Bone marrow (tissue), 2 donors: Measurements from ENCODE around the gene ANKS1B.

Source experiments
- DNase-seq, 2 donors: peaks; one replicate each; lab custom pipeline; 2025; lab: John Stamatoyannopoulos, UW

The ANKS1B gene

GRCh38 chr12:99176871-99177270, 807.9 kb downstream of the ANKS1B start:
- no peak for DNase-seq

- DNase-seq = no peak
These were observed 814.3 kb downstream of the ANKS1B start for GRCh38 chr12:99170461-99170860.

- DNase-seq = no peak
These were observed 814.7 kb downstream of the ANKS1B start for GRCh38 chr12:99170037-99170436.

GRCh38 chr12:99157946-99158345, 826.8 kb downstream of the ANKS1B start:
- DNase-seq = no peak

- no peak for DNase-seq
These were observed 829.8 kb downstream of the ANKS1B start for GRCh38 chr12:99154983-99155336.

GRCh38 chr12:99154216-99154982, 830.3 kb downstream of the ANKS1B start:
- no peak for DNase-seq

- DNase-seq = no peak
These were observed 831.4 kb downstream of the ANKS1B start for GRCh38 chr12:99153293-99153692.

- no peak for DNase-seq
These were observed 832.4 kb downstream of the ANKS1B start for GRCh38 chr12:99152337-99152736.

- DNase-seq = no peak
These were observed 833.0 kb downstream of the ANKS1B start for GRCh38 chr12:99151744-99152143.

GRCh38 chr12:99147130-99147529, 837.6 kb downstream of the ANKS1B start:
- DNase-seq = no peak

- no peak for DNase-seq
These were observed 838.0 kb downstream of the ANKS1B start for GRCh38 chr12:99146730-99147129.

GRCh38 chr12:99146185-99146584, 838.6 kb downstream of the ANKS1B start:
- DNase-seq = no peak

- no peak for DNase-seq
These were observed 842.1 kb downstream of the ANKS1B start for GRCh38 chr12:99142651-99143050.

- DNase-seq = no peak
These were observed 844.6 kb downstream of the ANKS1B start for GRCh38 chr12:99140017-99140720.

GRCh38 chr12:99138393-99138792, 846.3 kb downstream of the ANKS1B start:
- DNase-seq = no peak

- no peak for DNase-seq
These were observed 847.4 kb downstream of the ANKS1B start for GRCh38 chr12:99137124-99137855.

- DNase-seq = no peak
These were observed 848.2 kb downstream of the ANKS1B start for GRCh38 chr12:99136516-99136915.

GRCh38 chr12:99135376-99135775, 849.4 kb downstream of the ANKS1B start:
- no peak for DNase-seq

GRCh38 chr12:99133401-99133800, 851.3 kb downstream of the ANKS1B start:
- no peak for DNase-seq

GRCh38 chr12:99131751-99132199, 853.0 kb downstream of the ANKS1B start:
- no peak for DNase-seq

- DNase-seq = no peak
These were observed 853.8 kb downstream of the ANKS1B start for GRCh38 chr12:99130808-99131553.

- DNase-seq = no peak
These were observed 856.4 kb downstream of the ANKS1B start for GRCh38 chr12:99128246-99128802.
